ENCODE results near the gene TTLL1.
A peak's percentile ranks its signal among the peaks of the same experiment; 100 is the strongest.

Gene TTLL1

DNA sequence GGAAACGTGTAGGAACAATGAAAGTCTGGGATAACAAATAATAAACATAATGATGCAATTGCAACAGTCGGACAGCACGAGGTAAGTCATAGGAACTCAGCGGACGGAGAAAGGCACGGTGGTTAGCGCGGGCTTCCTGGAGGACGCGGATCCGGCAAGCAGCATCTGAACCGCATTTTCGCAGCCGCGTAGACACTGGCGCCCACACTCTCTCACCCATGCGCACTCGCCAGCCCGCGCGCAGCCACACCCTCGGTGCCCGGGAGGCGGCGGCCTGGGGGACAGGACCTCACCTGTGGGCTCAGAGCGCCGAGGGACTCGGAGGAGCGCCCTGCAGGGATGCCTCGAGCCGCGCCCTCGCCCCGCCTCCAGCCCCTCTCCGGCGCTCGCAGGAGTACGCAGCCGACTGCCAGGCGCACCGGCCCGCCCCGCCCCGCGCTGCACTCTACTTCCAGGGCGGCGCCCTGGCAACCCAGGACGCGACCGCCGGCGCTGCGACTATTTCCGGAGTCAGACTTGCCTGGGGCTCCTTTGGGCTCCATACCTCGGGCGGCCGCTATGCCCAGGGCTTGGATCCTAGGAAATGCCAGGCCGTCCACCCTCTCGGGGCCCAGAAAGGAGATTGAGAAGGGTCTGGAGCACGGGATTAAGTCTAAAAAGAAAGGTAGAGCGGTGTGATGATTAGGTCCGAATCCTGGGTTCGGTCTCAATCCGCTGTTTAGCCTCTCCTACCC is at the start of gene TTLL1:
TTLL1 (minus strand) TSS at position 408 of the 734 bp plus-strand sequence. CDS start 13,805 bp downstream, outside the sequence.
- DNase-seq (ENCODE audit: low spot score) = peak; percentile 90

DNA sequence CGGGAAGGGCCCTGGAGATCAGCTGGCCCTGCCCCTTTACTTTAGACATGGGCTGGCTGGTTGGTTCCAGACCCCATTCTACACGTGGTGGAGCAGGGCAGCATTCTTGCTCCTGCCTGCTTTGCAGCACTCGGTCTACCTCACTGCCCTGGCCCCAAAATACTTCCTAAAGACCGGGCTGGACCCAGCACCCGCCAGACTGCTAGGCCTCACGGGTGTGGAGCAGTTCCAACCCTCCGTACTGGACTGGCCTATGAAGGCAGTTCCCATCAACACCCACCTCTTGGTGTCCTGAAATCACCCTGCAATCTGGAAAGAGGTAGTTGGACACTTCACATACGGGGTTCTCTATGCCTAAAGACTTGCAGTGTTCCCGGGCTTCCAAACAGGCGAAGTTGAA is 47.6 kb upstream of the TTLL1 start:
- no peak for DNase-seq (ENCODE audit: low spot score)

GRCh38 chr22:43136255-43136654 is 47.1 kb upstream of the TTLL1 start:
- DNase-seq (ENCODE audit: low spot score) = peak; percentile 74

GRCh38 chr22:43135565-43135964 is 46.4 kb upstream of the TTLL1 start:
- DNase-seq (ENCODE audit: low spot score) = no peak

DNA sequence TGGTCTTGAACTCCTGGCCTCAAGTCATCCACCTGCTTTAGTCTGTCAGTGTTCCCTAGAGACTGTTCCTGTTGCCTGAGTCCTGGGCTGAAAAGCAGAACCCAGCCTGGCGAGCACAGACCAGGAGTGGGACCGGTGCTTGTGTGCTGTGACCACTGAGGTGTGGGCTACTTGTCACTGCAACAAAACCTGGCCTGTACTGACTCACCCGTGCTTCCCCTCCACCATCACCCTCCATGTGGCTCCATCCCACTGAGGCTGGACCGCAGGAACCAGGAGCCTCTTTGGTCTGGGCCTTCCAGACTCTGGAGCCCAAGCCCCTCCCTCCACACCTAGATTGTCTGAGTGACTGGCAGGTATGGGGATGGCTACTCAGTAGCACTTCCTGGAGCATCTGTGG is 45.4 kb upstream of the TTLL1 start:
- no peak for DNase-seq (ENCODE audit: low spot score)

GRCh38 chr22:43133401-43133800 is 44.2 kb upstream of the TTLL1 start:
- DNase-seq (ENCODE audit: low spot score) = no peak

- DNase-seq (ENCODE audit: low spot score) = no peak
These were observed 42.7 kb upstream of the TTLL1 start for GRCh38 chr22:43131773-43132501.

DNA sequence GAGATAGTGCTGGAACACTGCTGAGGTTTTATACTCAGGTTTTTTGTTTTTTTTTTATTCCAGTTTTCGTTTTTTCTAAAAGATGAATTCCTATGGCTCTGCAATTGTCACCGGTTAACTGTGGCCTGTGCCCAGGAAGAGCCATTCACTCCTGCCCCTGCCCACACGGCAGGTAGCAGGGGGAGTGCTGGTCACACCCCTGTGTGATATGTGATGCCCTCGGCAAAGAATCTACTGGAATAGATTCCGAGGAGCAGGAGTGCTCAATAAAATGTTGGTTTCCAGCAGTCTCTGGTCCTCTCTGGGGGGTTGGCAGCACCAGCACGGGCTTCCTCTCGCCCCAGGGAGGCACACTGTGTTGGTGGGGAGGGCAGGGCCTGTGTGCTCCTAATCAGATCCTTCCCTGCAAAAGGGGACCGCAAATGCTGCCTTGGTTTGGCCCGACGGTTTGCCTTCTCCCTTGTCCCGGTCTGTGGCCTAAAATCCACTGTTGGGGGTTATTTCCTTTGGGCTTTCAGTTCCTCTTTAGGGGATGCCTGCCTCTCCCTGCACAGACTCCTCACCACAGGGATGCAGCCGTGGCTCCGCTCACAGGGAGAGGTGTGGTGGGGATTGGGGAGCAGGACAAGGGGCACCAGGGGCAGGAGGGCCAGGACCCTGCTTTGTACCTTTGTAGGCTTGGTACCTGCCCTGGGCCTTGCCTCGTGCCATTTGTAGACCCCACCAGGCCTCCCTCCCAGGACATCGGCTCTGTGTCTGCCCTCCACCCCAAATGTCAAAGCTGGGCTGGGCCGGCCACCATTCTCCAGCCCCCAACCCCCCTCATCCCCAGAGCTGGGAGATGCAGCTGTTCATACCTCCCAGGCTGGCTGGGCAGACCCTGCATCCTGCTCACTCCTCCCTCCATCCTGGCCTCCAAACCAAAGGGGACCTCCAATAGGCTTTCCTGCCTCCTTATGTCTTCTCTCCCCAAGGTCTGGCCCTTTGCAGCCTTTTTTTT is 40.5 kb upstream of the TTLL1 start:
- no peak for DNase-seq (ENCODE audit: low spot score)

DNA sequence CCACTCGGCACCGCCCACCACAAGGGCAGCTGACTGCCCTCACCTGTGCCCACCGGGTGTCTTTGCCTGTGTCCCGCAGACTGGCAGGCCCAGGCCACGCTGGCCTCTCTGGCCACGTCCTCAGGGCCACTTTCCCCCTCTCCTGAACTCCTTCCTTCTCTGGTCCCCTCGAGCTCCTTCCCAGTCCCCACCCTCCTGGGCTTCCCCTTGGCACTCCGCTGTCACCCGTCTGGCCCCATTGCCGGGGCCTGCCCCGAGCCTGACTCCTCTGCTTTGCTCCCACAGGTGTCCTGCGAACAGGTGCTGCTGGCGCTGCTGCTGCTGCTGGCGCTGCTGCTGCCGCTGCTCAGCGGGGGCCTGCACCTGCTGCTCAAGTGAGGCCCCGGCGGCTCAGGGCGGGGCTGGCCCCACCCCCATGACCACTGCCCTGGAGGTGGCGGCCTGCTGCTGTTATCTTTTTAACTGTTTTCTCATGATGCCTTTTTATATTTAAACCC is 39.8 kb upstream of the TTLL1 start:
- DNase-seq (ENCODE audit: low spot score) = no peak

DNA sequence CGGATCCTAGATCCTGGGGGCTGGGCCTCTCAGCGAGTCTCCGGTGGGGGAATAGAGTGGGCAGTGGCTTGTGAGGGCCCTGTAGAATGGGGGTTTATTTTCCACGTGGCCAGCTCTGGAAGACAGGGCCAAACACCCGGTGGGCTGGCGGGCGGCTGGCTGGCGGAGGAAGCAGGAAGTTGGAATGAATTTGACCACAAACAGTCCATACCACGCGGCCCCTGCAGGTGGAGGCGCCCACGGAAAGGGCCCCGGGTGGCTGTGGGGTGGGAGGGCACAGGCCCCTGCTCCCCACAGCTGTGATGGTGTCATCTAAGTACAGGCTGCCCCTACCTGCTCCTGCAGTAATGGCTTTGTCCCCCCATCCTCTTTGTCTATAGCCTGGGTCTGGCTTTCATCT is 38.9 kb upstream of the TTLL1 start:
- no peak for DNase-seq (ENCODE audit: low spot score)

DNA sequence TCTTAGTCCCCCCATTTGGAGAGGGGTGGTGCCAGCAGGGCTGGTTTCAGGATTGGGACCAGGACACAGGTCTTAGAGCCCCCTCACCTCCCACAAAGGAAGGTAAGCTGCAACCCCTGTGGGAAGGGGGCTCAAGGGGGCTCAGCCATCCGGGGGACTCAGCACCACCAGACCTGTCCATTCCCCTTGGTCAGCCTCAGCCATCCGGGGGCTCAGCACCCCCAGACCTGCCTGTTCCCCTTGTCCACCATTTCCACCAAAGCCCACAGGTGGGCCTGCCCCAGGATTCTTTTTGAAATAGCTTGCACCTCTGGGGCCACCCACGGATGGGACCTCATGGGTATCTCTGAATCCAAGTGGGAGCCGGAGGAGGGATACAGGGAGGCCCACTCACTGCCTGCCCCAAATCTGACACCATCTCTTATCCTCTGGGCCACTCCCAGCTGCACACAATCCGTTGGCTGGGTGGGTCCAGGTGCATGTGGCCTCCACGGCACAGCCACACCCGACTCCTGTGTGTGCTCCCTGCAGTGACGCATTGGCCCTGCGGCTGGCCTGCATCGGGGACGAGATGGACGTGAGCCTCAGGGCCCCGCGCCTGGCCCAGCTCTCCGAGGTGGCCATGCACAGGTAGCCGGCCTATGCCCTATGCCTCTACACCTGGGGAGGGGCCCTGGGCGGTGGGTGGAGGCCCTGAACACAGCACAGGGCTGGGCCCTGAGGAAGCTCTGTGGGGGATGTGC is 38.1 kb upstream of the TTLL1 start:
- DNase-seq (ENCODE audit: low spot score) = no peak

DNA sequence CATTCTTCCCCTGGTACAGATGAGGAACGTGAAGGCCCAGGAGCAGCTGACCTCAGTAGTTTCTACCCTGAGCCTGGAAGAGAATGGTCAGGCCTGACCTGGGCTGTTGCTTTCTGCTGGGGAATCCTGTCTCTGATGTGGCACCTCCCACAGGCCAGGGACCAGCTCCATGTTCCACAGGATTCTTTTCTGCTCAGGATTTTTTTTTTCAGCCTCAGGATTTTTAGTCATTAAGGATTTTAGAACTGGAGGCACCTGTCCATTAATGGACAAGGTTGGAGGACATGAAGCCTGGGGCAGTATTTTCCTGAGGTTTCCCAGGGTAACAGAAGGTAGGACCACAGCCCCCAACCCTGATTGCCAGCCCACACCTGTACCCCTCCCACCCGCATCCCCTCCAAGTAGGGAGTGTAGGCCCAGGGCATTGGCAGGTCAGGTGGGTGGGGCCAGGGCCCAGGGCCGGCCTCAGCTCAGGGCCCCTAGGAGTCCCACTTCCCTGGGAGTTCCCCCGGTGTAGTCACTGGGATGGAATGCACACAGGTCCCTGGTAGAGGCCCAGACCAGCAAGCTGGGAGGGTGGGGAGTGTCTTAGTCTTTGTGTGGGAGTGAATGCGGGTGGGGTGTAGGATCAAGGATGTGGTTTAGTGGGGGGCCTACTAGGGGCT is 37.4 kb upstream of the TTLL1 start:
- peak; percentile 84 for DNase-seq (ENCODE audit: low spot score)

- DNase-seq (ENCODE audit: low spot score) = no peak
These were observed 29.8 kb upstream of the TTLL1 start for GRCh38 chr22:43118953-43119458.

DNA sequence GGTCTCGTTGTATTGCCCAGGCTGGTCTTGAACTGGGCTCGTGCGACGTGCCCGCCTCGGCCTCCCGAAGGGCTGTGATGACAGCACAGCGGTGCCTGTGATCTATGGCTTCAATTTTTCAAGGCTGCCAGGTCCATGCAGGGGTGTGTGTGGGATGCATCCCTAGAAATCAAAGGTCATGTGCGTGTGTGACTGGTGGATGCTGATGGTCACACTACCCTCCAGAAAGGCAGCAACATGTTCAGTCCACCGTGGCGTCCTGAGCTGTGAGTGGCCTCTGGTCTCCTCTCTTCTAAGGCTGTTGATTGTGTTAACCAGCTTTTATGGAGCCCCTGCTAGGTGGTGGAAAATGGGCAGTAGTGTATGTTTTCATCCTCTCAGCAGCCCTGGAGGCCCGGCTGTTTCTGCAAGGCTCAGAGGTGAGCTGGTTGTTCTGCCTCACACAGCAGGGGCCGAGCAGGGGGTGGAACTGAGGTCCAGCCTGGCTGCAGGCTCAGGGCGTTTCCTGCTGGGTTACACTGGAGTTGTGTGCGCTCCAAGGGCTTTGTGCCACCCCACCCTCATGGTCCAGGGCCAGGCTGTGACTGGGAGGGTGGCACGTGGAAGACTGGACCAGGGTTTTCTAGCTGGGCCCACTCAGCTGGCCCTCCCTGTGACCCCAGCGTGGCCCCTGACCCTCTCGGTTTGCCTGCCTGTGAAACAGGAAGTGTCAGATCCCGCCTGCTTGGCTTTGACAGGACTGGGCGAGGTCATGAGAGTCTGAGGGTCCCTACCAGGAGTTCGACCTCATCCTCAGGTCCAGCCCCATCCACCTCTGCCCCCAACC is 29.0 kb upstream of the TTLL1 start:
- DNase-seq (ENCODE audit: low spot score) = no peak

- no peak for DNase-seq (ENCODE audit: low spot score)
These were observed 27.7 kb upstream of the TTLL1 start for GRCh38 chr22:43116932-43117331.

DNA sequence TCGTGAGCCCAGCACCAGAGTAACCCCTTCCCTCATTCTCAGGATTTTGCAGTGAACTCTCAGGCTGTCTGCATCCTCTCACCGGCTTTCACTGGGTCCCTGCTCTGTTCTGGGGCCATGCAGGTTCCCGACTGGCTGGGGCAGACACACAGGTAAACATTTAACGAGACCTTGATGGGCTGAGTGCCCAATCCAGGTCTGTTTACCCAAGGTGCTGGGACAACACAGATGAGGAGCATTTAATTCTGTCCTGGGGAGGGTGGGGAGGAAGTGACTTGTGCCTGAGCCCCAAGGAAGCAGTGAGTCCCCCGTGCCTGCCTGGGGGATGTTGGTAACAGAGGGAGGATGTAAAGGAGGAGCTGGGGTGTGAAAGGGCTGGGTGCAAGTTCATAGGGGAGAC is 25.8 kb upstream of the TTLL1 start:
- DNase-seq (ENCODE audit: low spot score) = no peak

DNA sequence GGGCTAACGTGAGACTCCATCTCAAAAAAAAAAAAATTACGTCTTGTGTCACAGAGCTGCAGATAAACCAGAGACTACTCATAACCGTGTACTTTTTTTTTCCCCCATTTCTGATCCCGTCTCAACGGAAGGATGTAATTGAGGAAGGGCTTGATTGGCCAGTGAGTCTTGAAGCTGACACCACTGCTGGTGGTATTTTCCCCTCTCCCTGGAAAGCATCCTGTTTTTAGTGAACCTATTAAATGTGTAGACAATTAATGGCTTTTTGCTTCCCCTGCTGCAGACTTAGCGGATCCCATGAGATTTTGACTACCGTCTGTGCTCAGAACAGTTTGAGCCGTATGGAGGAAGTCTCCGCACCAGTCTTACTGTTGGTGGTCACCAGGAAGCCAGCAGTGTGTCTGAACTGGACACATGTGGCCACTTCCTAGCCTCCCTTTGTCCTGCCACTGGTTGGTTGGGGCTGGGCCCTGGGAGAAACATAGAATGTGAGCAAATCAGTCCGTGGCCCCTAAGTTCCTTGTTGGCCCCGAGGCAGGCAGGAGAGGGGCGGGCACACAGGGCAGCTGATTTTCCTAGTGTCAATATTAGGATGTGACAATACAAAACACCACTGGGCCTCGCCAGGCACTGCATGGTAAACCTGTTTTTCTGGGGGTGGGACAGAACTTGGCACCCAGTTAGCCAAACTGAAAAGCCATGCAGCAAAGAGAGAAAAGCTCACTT is 24.5 kb upstream of the TTLL1 start:
- DNase-seq (ENCODE audit: low spot score) = no peak

DNA sequence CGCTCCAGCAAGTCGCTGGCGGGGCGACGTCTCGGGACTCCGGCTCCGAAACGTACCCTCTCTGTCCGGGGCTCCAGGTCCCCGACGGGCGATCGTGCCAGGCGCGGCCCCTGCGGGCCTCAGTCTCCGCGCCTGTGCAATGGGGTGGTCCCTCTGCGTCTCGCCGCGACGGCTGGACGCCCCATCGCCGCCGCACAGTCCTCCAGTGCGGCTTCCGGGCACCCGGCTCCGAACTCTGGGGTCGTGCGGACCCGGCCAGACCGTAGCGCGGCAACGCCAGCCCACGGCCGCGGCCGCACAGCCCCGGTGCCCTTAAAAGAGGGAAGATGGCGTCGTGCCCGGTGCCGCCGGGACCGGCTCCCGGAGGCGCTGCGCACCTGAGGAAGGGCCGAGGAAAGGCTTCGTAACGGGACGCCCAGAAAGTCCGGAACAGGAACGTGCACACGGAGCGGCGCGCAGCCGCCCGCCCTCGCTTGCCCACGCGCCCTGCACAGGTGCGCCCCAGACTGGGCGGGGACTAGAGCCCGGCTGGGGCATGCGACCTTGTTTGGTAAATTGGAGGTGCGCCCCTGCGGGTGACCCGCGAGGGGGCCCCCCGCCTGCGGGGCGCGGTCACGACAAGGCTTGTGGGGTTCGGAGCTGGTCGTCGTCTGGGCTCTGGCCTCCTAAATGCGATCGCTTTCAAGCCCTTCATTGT is 21.9 kb upstream of the TTLL1 start:
- no peak for DNase-seq (ENCODE audit: low spot score)
